IMR-90 (cell line): Measurements from ENCODE around the gene ARHGDIA. TPM values are rescaled to one million over a fixed set of nuclear protein-coding genes. Genes with fewer than 3 reads are reported as not detected.

Experiments used
- ATAC-seq: fragments of 200-7000 bp; cut with Tn5 transposase; 2 replicates; pipeline ENCODE4 v1.9.1; 2020; ENCODE audit warnings: low read depth, mild to moderate bottlenecking, moderate library complexity
- BruUV-seq: library from RNA; stranded (reverse); fragments of 400-500 nt; replicated peaks from 2 replicates; lab custom pipeline; 2021; lab: Mats Ljungman, UMichigan
- CTCF ChIA-PET: fragments of 300-600 bp; formaldehyde crosslinking; extraction: SDS; loops from one replicate; lab custom pipeline; 2021; ENCODE audit warnings: antibody characterized with exemption; lab: Yijun Ruan, JAX
- POLR2A ChIA-PET: fragments of 300-600 bp; sonication (Branson Sonifier 250); formaldehyde crosslinking; loops from one replicate; lab custom pipeline; 2022; ENCODE audit warnings: antibody characterized with exemption; ENCODE audit not compliant: unreplicated experiment; lab: Charles Lee
- DNase-seq: peaks from one replicate; pipeline ENCODE4 v3.0.0; 2013
- H2AFZ ChIP-seq: replicated peaks from 2 replicates; pipeline ENCODE3; 2013; ENCODE audit warnings: low read length, mild to moderate bottlenecking; ENCODE audit not compliant: poor library complexity
- H2AK5ac ChIP-seq: 2 replicates; pipeline ENCODE4 v1.6.1; 2013; ENCODE audit warnings: low read depth, low read length, inconsistent platforms
- H2AK9ac ChIP-seq: replicated peaks from 2 replicates; pipeline ENCODE3; 2013; ENCODE audit warnings: mild to moderate bottlenecking, low read depth, low read length, moderate library complexity; ENCODE audit not compliant: poor library complexity
- H2BK120ac ChIP-seq: 2 replicates; pipeline ENCODE4 v1.6.1; 2013; ENCODE audit warnings: low read depth, low read length, inconsistent platforms
- H2BK15ac ChIP-seq: 3 replicates; pipeline ENCODE4 v1.6.1; 2013; ENCODE audit warnings: low read depth, low read length, inconsistent platforms
- H2BK20ac ChIP-seq: 2 replicates; pipeline ENCODE4 v1.6.1; 2013; ENCODE audit warnings: low read depth, mild to moderate bottlenecking, inconsistent platforms, low read length, moderate library complexity
- H2BK5ac ChIP-seq: 2 replicates; pipeline ENCODE4 v1.6.1; 2013; ENCODE audit warnings: mild to moderate bottlenecking, low read depth, low read length, inconsistent platforms; ENCODE audit not compliant: poor library complexity, severe bottlenecking
- H3K14ac ChIP-seq: replicated peaks from 2 replicates; pipeline ENCODE4 v1.6.1; 2013; ENCODE audit warnings: low read depth, low read length, inconsistent platforms
- H3K18ac ChIP-seq: 2 replicates; pipeline ENCODE4 v1.6.1; 2013; ENCODE audit warnings: low read depth, low read length, control low read depth
- H3K23ac ChIP-seq: 2 replicates; pipeline ENCODE4 v1.6.1; 2013; ENCODE audit warnings: low read depth, low read length, inconsistent platforms
- H3K27ac ChIP-seq: 2 replicates; pipeline ENCODE4 v1.5.1; 2013; ENCODE audit warnings: mild to moderate bottlenecking, control low read depth, low read length; ENCODE audit not compliant: insufficient read depth
- H3K27me3 ChIP-seq: 2 replicates; pipeline ENCODE4 v1.6.1; 2013; ENCODE audit warnings: low read length; ENCODE audit not compliant: control insufficient read depth, insufficient read depth
- H3K36me3 ChIP-seq: 2 replicates; pipeline ENCODE4 v1.6.1; 2013; ENCODE audit warnings: low read length, mixed read lengths; ENCODE audit not compliant: control insufficient read depth, insufficient read depth
- H3K4ac ChIP-seq: 2 replicates; pipeline ENCODE4 v1.6.1; 2013; ENCODE audit warnings: low read depth, low read length, inconsistent platforms
- H3K4me1 ChIP-seq: 2 replicates; pipeline ENCODE4 v1.6.1; 2013; ENCODE audit warnings: low read length, mixed read lengths; ENCODE audit not compliant: control insufficient read depth, insufficient read depth
- H3K4me2 ChIP-seq: 2 replicates; pipeline ENCODE4 v1.6.1; 2013; ENCODE audit warnings: low read depth, mild to moderate bottlenecking, control low read depth, low read length, moderate library complexity
- H3K4me3 ChIP-seq: 2 replicates; pipeline ENCODE4 v1.5.1; 2013; ENCODE audit warnings: low read depth, mild to moderate bottlenecking, control low read depth, low read length, moderate library complexity; ENCODE audit not compliant: insufficient read depth
- H3K56ac ChIP-seq: 2 replicates; pipeline ENCODE4 v1.6.1; 2013; ENCODE audit warnings: low read length, inconsistent platforms; ENCODE audit not compliant: insufficient read depth; ENCODE audit errors: extremely low read depth
- H3K79me1 ChIP-seq, 2 experiments: 2 replicates each; pipeline ENCODE4 v1.6.1; 2013; ENCODE audit warnings: low read length in 2 of 2, inconsistent platforms in 1 of 2, low read depth in 1 of 2
- H3K9ac ChIP-seq: 2 replicates; pipeline ENCODE4 v1.6.1; 2013; ENCODE audit warnings: low read depth, low read length, control low read depth
- H3K9me1 ChIP-seq: 2 replicates; pipeline ENCODE4 v1.6.1; 2013; ENCODE audit warnings: low read length, inconsistent platforms; ENCODE audit not compliant: insufficient read depth
- H3K9me3 ChIP-seq: 2 replicates; pipeline ENCODE4 v1.6.1; 2013; ENCODE audit warnings: low read length; ENCODE audit not compliant: control insufficient read depth, insufficient read depth
- H4K20me1 ChIP-seq: 2 replicates; pipeline ENCODE4 v1.6.1; 2013; ENCODE audit warnings: low read length, inconsistent platforms; ENCODE audit not compliant: insufficient read depth
- H4K5ac ChIP-seq: 2 replicates; pipeline ENCODE4 v1.6.1; 2013; ENCODE audit warnings: mild to moderate bottlenecking, low read depth, low read length, control low read depth
- H4K8ac ChIP-seq, 2 experiments: 2 replicates each; pipeline ENCODE4 v1.6.1; 2013; ENCODE audit warnings: low read depth in 2 of 2, low read length in 2 of 2, control low read depth in 1 of 2, inconsistent platforms in 1 of 2
- H4K91ac ChIP-seq: 2 replicates; pipeline ENCODE4 v1.6.1; 2013; ENCODE audit warnings: low read depth, low read length, inconsistent platforms; ENCODE audit not compliant: insufficient read depth
- CEBPB ChIP-seq: IDR thresholded peaks from 2 replicates; pipeline ENCODE4 v1.6.1; 2012; ENCODE audit warnings: low read depth, low read length, improper control_type of control experiment
- ELK1 ChIP-seq: fragments of 150-350 bp; IDR thresholded peaks from 2 replicates; pipeline ENCODE4 v1.6.1; 2016; ENCODE audit warnings: low read depth, mild to moderate bottlenecking, low read length, moderate library complexity, borderline replicate concordance
- FOS ChIP-seq: fragments of 150-350 bp; IDR thresholded peaks from 2 replicates; pipeline ENCODE4 v1.6.1; 2016; ENCODE audit warnings: low read depth, low read length
- MAFK ChIP-seq: IDR thresholded peaks from 2 replicates; pipeline ENCODE4 v1.6.1; 2012; ENCODE audit warnings: low read depth, low read length, improper control_type of control experiment
- MAZ ChIP-seq: IDR thresholded peaks from 2 replicates; pipeline ENCODE4 v1.6.1; 2012; ENCODE audit warnings: low read depth, mild to moderate bottlenecking, low read length, improper control_type of control experiment, moderate library complexity, borderline replicate concordance
- MXI1 ChIP-seq: IDR thresholded peaks from 2 replicates; pipeline ENCODE4 v1.6.1; 2012; ENCODE audit warnings: low read depth, mild to moderate bottlenecking, low read length, moderate library complexity, borderline replicate concordance
- NFE2L2 ChIP-seq: fragments of 150-350 bp; IDR thresholded peaks from 2 replicates; pipeline ENCODE4 v1.6.1; 2016; ENCODE audit warnings: low read depth, mild to moderate bottlenecking, low read length
- POLR2A ChIP-seq: IDR thresholded peaks from 2 replicates; pipeline ENCODE4 v1.6.1; 2012; ENCODE audit warnings: mild to moderate bottlenecking, low read depth, low read length
- RCOR1 ChIP-seq: IDR thresholded peaks from 2 replicates; pipeline ENCODE4 v1.6.1; 2012; ENCODE audit warnings: mild to moderate bottlenecking, low read length, improper control_type of control experiment; ENCODE audit not compliant: insufficient replicate concordance
- WGBS, 2 experiments: methylation state at CpG; one replicate each; pipeline versions ENCODE4 v1.1.5 to v1.1.7; 2013; ENCODE audit warnings: missing lambda C conversion rate in 2 of 2; ENCODE audit not compliant: insufficient read length in 1 of 2; ENCODE audit errors: extremely low coverage in 2 of 2; 5-methylcytosine and 5-hydroxymethylcytosine counted together
- dilution Hi-C: fragments of 300-500 bp; cut with HindIII; formaldehyde crosslinking; loops from one replicate; pipeline ENCODE4 v1.14.3; 2018; ENCODE audit warnings: low sequenced_read_pairs; ENCODE audit not compliant: unreplicated experiment
- in situ Hi-C: fragments of 300-500 bp; cut with MboI; formaldehyde crosslinking; loops from 3 replicates; pipeline ENCODE4 v1.14.3; 2019; ENCODE audit warnings: low sequenced_read_pairs, inconsistent platforms, mixed read lengths
- intact Hi-C: fragments of 100-400 bp; cut with micrococcal nuclease; formaldehyde crosslinking; loops from 2 replicates; pipeline ENCODE4 v1.10.0; 2022
- polyA plus RNA-seq, 3 experiments: library from polyadenylated mRNA; depleted of rRNA; stranded (reverse); fragments of >200 nt; gene quantifications; 2 replicates each; pipeline ENCODE4 v1.2.3, GENCODE V29; 2012; ENCODE audit warnings: low replicate concordance in 1 of 3
- total RNA-seq: library from RNA; depleted of rRNA; stranded (reverse); fragments of >200 nt; gene quantifications from 2 replicates; pipeline ENCODE4 v1.2.3, GENCODE V29; 2012
- TF ChIP-seq, protein P1 (sequence below): fragments of 150-350 bp; IDR thresholded peaks from 2 replicates; pipeline ENCODE4 v1.6.1; 2017; ENCODE audit warnings: mild to moderate bottlenecking, antibody characterized with exemption, low read length, low read depth

Gene ARHGDIA
- total and polyA plus RNA-seq, 2 of the 4 experiments (the other 2 are of a cell fraction), result 62.7 to 362 TPM

GRCh38 chr17:81844327-81844851, 26.7 kb downstream of the ARHGDIA start:
- DNase-seq (no peak), ATAC-seq (no peak)
- H3K9me3 ChIP-seq, result no peaks in the 10 kb centered on the region
- no peak overlapping the region for H2AFZ ChIP-seq
- POLR2A ChIA-PET, result no interaction called here
- H3K4me1 ChIP-seq, result no peaks in the 10 kb centered on the region
- CTCF ChIA-PET, result no interaction called here
- peaks cover 46% of the 10 kb centered on the region for H4K20me1 ChIP-seq
- TF ChIP-seq MXI1 (no peak), NFE2L2 (no peak), MAFK (no peak), MAZ (no peak), FOS (no peak), ELK1 (no peak), POLR2A (no peak; the same call in 1 of the 2 replicates), RCOR1 (no peak), CEBPB (no peak)
- TF ChIP-seq, protein P1, sequence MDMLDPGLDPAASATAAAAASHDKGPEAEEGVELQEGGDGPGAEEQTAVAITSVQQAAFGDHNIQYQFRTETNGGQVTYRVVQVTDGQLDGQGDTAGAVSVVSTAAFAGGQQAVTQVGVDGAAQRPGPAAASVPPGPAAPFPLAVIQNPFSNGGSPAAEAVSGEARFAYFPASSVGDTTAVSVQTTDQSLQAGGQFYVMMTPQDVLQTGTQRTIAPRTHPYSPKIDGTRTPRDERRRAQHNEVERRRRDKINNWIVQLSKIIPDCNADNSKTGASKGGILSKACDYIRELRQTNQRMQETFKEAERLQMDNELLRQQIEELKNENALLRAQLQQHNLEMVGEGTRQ, result no peak
- H3K4me3 ChIP-seq, result no peak overlapping the region
- no peaks in the 10 kb centered on the region for H3K9me1 ChIP-seq
- H3K23ac ChIP-seq, result no peak overlapping the region
- no peak overlapping the region for H3K27ac ChIP-seq
- H2BK20ac ChIP-seq, result no peak overlapping the region
- H3K18ac ChIP-seq, result no peak overlapping the region
- no peak overlapping the region for H2BK5ac ChIP-seq
- H3K4ac ChIP-seq, result no peak overlapping the region
- H2AK5ac ChIP-seq, result no peak overlapping the region
- H4K91ac ChIP-seq, result no peak overlapping the region
- H2BK120ac ChIP-seq, result no peak overlapping the region
- no peak overlapping the region for H4K5ac ChIP-seq
- H2AK9ac ChIP-seq, result no peak overlapping the region
- no peaks in the 10 kb centered on the region for H3K27me3 ChIP-seq
- in situ Hi-C loops (no loop called here), dilution Hi-C loops (no loop called here), intact Hi-C loops (no loop called here)
- H2BK15ac ChIP-seq, result no peak overlapping the region
- no peak overlapping the region for H3K14ac ChIP-seq
- H4K8ac ChIP-seq, result no peak overlapping the region
- no TSS peak for BruUV-seq
- H3K4me2 ChIP-seq, result no peak overlapping the region
- peaks cover 4 to 34% of the 10 kb centered on the region in 2 experiments for H3K79me1 ChIP-seq
- H3K56ac ChIP-seq, result no peak overlapping the region
- 97% methylated on average over 10 of the region's 14 CpGs; no CpG with 5 or more reads in 1 of the 2 experiments for WGBS, 2 experiments
- H3K36me3 ChIP-seq, result peaks cover 60% of the 10 kb centered on the region
- H3K9ac ChIP-seq, result no peak overlapping the region
